Stomach (tissue), 4 donors: ENCODE results near the gene NUMB.

ENCODE experiments used
- CTCF ChIP-seq, 7 experiments: fragments of 450-650 bp in 4 of 7; fragments of 200-600 bp in 3 of 7; sonication (generic) in 3 of 7; IDR thresholded peaks; one replicate each; pipeline ENCODE4 v1.5.1; 2016 to 2019; ENCODE audit warnings: antibody characterized with exemption in 7 of 7, control low read depth in 2 of 7, mild to moderate bottlenecking in 1 of 7
- EP300 ChIP-seq: sonication (generic); formaldehyde crosslinking; IDR thresholded peaks from one replicate; pipeline ENCODE4 v1.6.1; 2017; ENCODE audit warnings: antibody characterized with exemption
- POLR2A ChIP-seq, 4 donors: fragments of 450-650 bp; IDR thresholded peaks; one replicate each; pipeline ENCODE4 v1.6.1; 2016; ENCODE audit warnings: antibody characterized with exemption in 4 of 4, control low read depth in 2 of 4, mild to moderate bottlenecking in 1 of 4, moderate library complexity in 1 of 4

GRCh38 chr14:73289729-73290128 lies 168.6 kb downstream of the NUMB start:
- TF ChIP-seq CTCF (IDR thresholded peaks at IDR 0.05) (no peak), EP300 (no peak), POLR2A (IDR thresholded peaks at IDR 0.05) (no peak)
